Measurements from ENCODE around the gene JAGN1.
"Not testable (repeated sequence)": the region's sequence is repeated elsewhere in the genome, so short reads cannot be mapped to it uniquely, and the experiment has no call there.

DNA sequence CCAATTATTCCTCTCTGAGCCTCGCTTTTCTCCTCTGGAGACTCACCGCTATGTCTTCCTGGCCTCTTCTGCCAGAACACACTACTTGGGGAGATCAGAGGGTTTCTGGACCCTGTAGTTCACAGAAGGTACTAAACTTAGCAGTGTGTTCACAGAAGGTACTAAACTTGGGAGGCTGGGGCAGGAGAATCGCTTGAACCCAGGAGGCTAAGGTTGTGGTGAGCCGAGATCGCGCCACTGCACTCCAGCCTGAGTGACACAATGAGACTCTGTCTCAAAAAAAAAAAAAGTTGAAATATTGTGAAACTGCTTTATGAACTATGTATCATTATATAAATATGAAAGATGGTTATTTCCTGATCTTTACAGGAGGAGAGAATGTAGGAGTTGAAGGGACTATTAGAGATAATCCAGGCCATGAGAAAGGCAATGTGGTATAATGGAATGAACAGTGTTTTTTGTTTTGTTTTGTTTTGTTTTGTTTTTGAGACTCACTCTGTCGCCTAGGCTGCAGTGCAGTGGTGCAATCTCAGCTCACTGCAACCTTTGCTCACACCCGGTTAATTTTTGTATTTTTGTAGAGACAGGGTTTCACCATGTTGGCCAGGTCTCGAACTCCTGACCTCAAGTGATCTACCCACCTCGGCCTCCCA is 6.5 kb downstream of the JAGN1 start:
- TF ChIP-seq EZH2, CTCF, EZH2phosphoT487 (IDR thresholded peaks at IDR 0.05): not testable (repeated sequence)
